GM23338 (cell line): Measurements from ENCODE around the gene CDH4. TPM values are rescaled to one million over a fixed set of nuclear protein-coding genes. Genes with fewer than 3 reads are reported as not detected.

Experiments used
- ATAC-seq: fragments of 200-7000 bp; cut with Tn5 transposase; 3 replicates; pipeline ENCODE4 v1.9.1; 2020
- DNase-seq: peaks from one replicate; pipeline ENCODE4 v3.0.0-alpha.2; 2015; ENCODE audit warnings: low spot score
- H2AFZ ChIP-seq: fragments of 200-600 bp; sonication (generic); 2 replicates; pipeline ENCODE4 v1.8.0; 2016; ENCODE audit warnings: antibody characterized with exemption, mild to moderate bottlenecking, moderate library complexity
- H3F3A ChIP-seq: fragments of 200-600 bp; sonication (generic); replicated peaks from 2 replicates; pipeline ENCODE4 v1.8.0; 2017; ENCODE audit warnings: antibody characterized with exemption, mixed run types, low read depth
- H3K27ac ChIP-seq: fragments of 200-600 bp; sonication (generic); 2 replicates; pipeline ENCODE4 v1.6.1; 2016; ENCODE audit warnings: low read depth
- H3K27me3 ChIP-seq: fragments of 200-600 bp; sonication (generic); 2 replicates; pipeline ENCODE4 v1.8.0; 2016; ENCODE audit warnings: mild to moderate bottlenecking, mixed run types, moderate library complexity; ENCODE audit not compliant: insufficient read depth
- H3K36me3 ChIP-seq: fragments of 200-600 bp; sonication (generic); 2 replicates; pipeline ENCODE4 v1.8.0; 2016; ENCODE audit warnings: mild to moderate bottlenecking; ENCODE audit not compliant: insufficient read depth
- H3K4me1 ChIP-seq: fragments of 200-600 bp; sonication (generic); 2 replicates; pipeline ENCODE4 v1.8.0; 2016; ENCODE audit warnings: mild to moderate bottlenecking, moderate library complexity; ENCODE audit not compliant: insufficient read depth
- H3K4me2 ChIP-seq: fragments of 200-600 bp; sonication (generic); 2 replicates; pipeline ENCODE4 v1.7.1; 2017; ENCODE audit warnings: mixed run types
- H3K4me3 ChIP-seq: fragments of 200-600 bp; sonication (generic); 2 replicates; pipeline ENCODE4 v1.6.1; 2016; ENCODE audit warnings: mixed run types
- H3K79me2 ChIP-seq: fragments of 200-600 bp; sonication (generic); replicated peaks from 2 replicates; pipeline ENCODE4 v1.8.0; 2017; ENCODE audit warnings: mild to moderate bottlenecking; ENCODE audit not compliant: insufficient read depth
- H3K9me2 ChIP-seq: fragments of 200-600 bp; sonication (generic); 2 replicates; pipeline ENCODE4 v1.8.0; 2017; ENCODE audit not compliant: insufficient read depth
- H4K20me1 ChIP-seq: fragments of 200-600 bp; sonication (generic); replicated peaks from 2 replicates; pipeline ENCODE4 v1.8.0; 2017; ENCODE audit warnings: mild to moderate bottlenecking; ENCODE audit not compliant: insufficient read depth
- H3K27ac Mint-ChIP-seq: 2 replicates; pipeline ENCODE4 v1.8.0; 2020; ENCODE audit warnings: inconsistent platforms, mild to moderate bottlenecking, moderate library complexity, mixed read lengths
- H3K27me3 Mint-ChIP-seq: 3 replicates; pipeline ENCODE4 v1.8.0; 2022; ENCODE audit warnings: low read depth, mild to moderate bottlenecking, moderate library complexity, mixed read lengths, inconsistent platforms; ENCODE audit not compliant: insufficient read depth, poor library complexity
- H3K36me3 Mint-ChIP-seq: 3 replicates; pipeline ENCODE4 v1.8.0; 2021; ENCODE audit warnings: low read depth, mild to moderate bottlenecking, inconsistent platforms, moderate library complexity, mixed read lengths
- H3K4me1 Mint-ChIP-seq: 3 replicates; pipeline ENCODE4 v1.8.0; 2020; ENCODE audit warnings: mild to moderate bottlenecking, inconsistent platforms, mixed read lengths
- H3K4me3 Mint-ChIP-seq: 3 replicates; pipeline ENCODE4 v1.8.0; 2021; ENCODE audit warnings: moderate library complexity, mild to moderate bottlenecking, inconsistent platforms, mixed read lengths
- H3K9me3 Mint-ChIP-seq: 3 replicates; pipeline ENCODE4 v1.8.0; 2020; ENCODE audit warnings: moderate library complexity, mild to moderate bottlenecking, inconsistent platforms, mixed read lengths
- CTCF ChIP-seq, 2 experiments: fragments of 200-600 bp in 1 of 2; sonication (generic) in 1 of 2; conservative IDR thresholded peaks; 2 replicates each; pipeline versions ENCODE4 v1.5.1 to v1.6.1; 2016 to 2017; ENCODE audit warnings: antibody characterized with exemption in 2 of 2, low read depth in 2 of 2, mild to moderate bottlenecking in 2 of 2, moderate library complexity in 1 of 2
- EZH2 ChIP-seq: fragments of 200-600 bp; sonication (generic); IDR thresholded peaks from one replicate; pipeline ENCODE4 v1.8.0; 2017; ENCODE audit warnings: antibody characterized with exemption, mild to moderate bottlenecking, low read depth; ENCODE audit not compliant: unreplicated experiment
- EZH2phosphoT487 ChIP-seq: fragments of 200-600 bp; sonication (generic); IDR thresholded peaks from one replicate; pipeline ENCODE4 v1.8.1; 2018; ENCODE audit warnings: antibody characterized with exemption; ENCODE audit not compliant: unreplicated experiment
- NANOG ChIP-seq: IDR thresholded peaks from 2 replicates; pipeline ENCODE4 v1.6.1; 2016; ENCODE audit warnings: antibody characterized with exemption, borderline replicate concordance
- ZNF114 ChIP-seq: fragments of 250-450 bp; sonication (Bioruptor Pico); IDR thresholded peaks from 2 replicates; pipeline ENCODE4 v1.5.0; 2020; ENCODE audit warnings: mild to moderate bottlenecking, moderate library complexity
- ZNF331 ChIP-seq: fragments of 250-450 bp; sonication (Bioruptor Pico); IDR thresholded peaks from 2 replicates; pipeline ENCODE4 v1.5.0; 2020; ENCODE audit warnings: low read depth, mild to moderate bottlenecking, moderate library complexity
- polyA plus RNA-seq: library from polyadenylated mRNA; unstranded; fragments of >200 nt; fragmentation: Nextera tagmentation; extraction: Ambion mirVana; gene quantifications from 2 replicates; pipeline ENCODE4 v1.2.1, GENCODE V29; 2016
- total RNA-seq: library from RNA; depleted of rRNA; stranded (reverse); fragments of >200 nt; shearing (Covaris generic); gene quantifications from 2 replicates; pipeline ENCODE4 v1.2.3, GENCODE V29; 2014
- TF ChIP-seq, protein P1 (sequence below): IDR thresholded peaks from one replicate; pipeline ENCODE4 v1.6.1; 2018; ENCODE audit warnings: antibody characterized with exemption; ENCODE audit not compliant: unreplicated experiment
- TF ChIP-seq, protein P2 (sequence below): IDR thresholded peaks from 2 replicates; pipeline ENCODE4 v1.6.1; 2016; ENCODE audit warnings: antibody characterized with exemption

The CDH4 gene
- total and polyA plus RNA-seq, 2 experiments from 2014 or later: 1.2 to 4.2 TPM

DNA sequence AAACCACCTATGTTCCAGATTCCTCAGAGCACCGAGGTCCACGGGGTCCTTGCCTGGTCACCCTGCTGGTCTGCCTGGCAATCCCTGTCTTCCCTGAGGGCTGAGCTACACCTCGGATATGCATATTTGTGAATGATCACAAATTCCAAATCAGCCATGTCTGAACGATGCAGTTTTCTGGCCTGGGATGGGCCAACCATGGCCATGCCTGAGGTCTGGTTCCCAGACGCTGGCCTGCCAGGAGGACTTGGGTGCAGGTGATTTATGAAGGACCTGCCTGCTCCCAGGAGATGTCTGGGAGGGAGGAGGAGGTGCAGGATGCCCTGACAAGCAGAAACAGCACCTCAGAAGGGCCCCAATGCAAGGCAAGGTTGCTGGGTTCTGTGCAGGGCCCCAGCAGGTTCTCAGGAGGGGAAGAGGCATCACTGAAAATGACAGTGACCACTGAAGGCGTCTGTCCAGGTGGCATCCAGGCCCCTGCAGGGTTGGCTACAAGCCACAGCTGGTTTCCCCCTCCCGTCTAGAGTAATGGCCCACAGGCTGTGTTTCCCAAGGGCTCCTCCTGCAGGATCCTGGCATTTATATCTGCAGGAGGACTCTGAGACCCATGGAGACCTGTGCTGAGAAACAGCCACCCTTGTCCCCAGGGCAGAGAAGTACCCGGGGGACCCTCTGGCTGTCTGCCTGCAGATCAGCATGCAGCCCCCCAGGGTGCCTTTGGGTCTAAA is 608.4 kb downstream of the CDH4 start (continued):
- TF ChIP-seq, protein P1, sequence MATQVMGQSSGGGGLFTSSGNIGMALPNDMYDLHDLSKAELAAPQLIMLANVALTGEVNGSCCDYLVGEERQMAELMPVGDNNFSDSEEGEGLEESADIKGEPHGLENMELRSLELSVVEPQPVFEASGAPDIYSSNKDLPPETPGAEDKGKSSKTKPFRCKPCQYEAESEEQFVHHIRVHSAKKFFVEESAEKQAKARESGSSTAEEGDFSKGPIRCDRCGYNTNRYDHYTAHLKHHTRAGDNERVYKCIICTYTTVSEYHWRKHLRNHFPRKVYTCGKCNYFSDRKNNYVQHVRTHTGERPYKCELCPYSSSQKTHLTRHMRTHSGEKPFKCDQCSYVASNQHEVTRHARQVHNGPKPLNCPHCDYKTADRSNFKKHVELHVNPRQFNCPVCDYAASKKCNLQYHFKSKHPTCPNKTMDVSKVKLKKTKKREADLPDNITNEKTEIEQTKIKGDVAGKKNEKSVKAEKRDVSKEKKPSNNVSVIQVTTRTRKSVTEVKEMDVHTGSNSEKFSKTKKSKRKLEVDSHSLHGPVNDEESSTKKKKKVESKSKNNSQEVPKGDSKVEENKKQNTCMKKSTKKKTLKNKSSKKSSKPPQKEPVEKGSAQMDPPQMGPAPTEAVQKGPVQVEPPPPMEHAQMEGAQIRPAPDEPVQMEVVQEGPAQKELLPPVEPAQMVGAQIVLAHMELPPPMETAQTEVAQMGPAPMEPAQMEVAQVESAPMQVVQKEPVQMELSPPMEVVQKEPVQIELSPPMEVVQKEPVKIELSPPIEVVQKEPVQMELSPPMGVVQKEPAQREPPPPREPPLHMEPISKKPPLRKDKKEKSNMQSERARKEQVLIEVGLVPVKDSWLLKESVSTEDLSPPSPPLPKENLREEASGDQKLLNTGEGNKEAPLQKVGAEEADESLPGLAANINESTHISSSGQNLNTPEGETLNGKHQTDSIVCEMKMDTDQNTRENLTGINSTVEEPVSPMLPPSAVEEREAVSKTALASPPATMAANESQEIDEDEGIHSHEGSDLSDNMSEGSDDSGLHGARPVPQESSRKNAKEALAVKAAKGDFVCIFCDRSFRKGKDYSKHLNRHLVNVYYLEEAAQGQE: no peak
- no peak for TF ChIP-seq ZNF331 (CRISPR knock-in tag)
- TF ChIP-seq EZH2: no peak
- no peak for TF ChIP-seq ZNF114
- TF ChIP-seq, protein P2, sequence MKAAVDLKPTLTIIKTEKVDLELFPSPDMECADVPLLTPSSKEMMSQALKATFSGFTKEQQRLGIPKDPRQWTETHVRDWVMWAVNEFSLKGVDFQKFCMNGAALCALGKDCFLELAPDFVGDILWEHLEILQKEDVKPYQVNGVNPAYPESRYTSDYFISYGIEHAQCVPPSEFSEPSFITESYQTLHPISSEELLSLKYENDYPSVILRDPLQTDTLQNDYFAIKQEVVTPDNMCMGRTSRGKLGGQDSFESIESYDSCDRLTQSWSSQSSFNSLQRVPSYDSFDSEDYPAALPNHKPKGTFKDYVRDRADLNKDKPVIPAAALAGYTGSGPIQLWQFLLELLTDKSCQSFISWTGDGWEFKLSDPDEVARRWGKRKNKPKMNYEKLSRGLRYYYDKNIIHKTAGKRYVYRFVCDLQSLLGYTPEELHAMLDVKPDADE: no peak
- no peak for TF ChIP-seq NANOG
- TF ChIP-seq EZH2phosphoT487: no peak

- H3K4me2 ChIP-seq: no peak overlapping the region
- no peak overlapping the region for H3K27ac ChIP-seq
- Mint-ChIP-seq H3K4me1 (no peaks in the 10 kb centered on the region), H3K4me3 (no peak overlapping the region), H3K9me3 (no peaks in the 10 kb centered on the region; the same call in 1 of the 3 replicates), H3K27me3 (peaks cover 9% of the 10 kb centered on the region), H3K36me3 (no peaks in the 10 kb centered on the region), H3K27ac (no peak overlapping the region)
- no peaks in the 10 kb centered on the region for H3F3A ChIP-seq
- no peaks in the 10 kb centered on the region for H3K4me1 ChIP-seq
- ATAC-seq (peak; percentile 43; the same call in 2 of the 3 replicates), DNase-seq (peak; percentile 20)
- H3K9me2 ChIP-seq: no peaks in the 10 kb centered on the region
- peak in 1 of 2 experiments; percentile 46; a peak in 3 of 4 replicates for TF ChIP-seq CTCF (conservative IDR thresholded peaks at IDR 0.05; ENCODE audit: low read depth in 2 of 2)
- TF ChIP-seq, protein P1: no peak
- no peaks in the 10 kb centered on the region for H3K36me3 ChIP-seq
- H3K4me3 ChIP-seq: no peak overlapping the region
- no peaks in the 10 kb centered on the region for H4K20me1 ChIP-seq
- H2AFZ ChIP-seq: no peak overlapping the region
- no peaks in the 10 kb centered on the region for H3K27me3 ChIP-seq
- no peaks in the 10 kb centered on the region for H3K79me2 ChIP-seq
Observed at GRCh38 chr20:61861054-61861841, 609.2 kb downstream of the CDH4 start.
